HG03439 (cell line): ENCODE data around the gene SLC26A1.

Experiments used
- ATAC-seq: cut with Tn5 transposase; IDR thresholded peaks from one replicate; pipeline ENCODE4 v1.9.1; 2021; ENCODE audit warnings: mild to moderate bottlenecking, moderate library complexity; ENCODE audit not compliant: unreplicated experiment

SLC26A1 gene

DNA sequence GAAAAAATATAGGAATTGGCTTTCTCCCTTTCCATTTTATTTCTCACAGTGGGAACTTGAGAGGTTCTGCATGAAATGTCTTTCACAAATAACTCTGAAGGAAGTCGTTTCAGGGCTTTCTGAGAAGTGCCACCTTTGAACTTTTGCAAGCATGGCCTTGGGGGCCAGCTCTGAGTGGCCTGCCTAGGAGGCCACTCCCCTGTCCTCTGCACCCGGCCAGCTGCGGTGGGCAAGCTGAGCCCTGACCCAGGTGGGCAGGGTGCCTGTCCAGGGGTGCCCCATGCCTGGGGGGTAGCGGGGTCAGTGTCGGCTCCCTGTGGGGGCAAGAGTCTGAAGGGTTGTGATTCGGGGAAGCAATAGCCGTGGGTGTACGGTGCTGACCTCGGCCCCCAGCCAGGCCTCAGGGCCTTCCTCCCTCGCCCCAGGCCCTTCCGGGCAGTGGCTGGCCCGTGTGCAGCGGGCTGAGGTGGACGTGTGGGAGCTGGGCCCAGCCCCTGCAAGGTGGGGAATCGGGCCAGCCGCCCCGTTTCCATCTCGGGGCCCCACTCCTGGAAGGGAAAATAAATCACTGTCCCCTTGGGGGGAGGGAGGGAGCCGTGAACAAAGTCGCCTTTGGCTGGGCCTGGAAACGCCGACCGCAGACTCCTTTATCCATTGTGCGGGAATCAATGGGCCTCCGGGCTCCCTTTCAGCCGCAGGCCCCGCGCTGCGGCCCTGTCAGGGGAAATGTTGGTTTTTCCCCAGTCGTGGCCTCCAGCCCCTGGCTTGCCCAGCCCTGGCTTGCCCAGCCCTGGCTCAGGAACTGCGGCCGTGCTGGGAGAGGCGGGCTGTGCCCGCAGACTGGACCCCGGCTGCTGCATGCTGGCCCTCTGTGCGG is 21.3 kb upstream of the SLC26A1 start:
- no peak for ATAC-seq

DNA sequence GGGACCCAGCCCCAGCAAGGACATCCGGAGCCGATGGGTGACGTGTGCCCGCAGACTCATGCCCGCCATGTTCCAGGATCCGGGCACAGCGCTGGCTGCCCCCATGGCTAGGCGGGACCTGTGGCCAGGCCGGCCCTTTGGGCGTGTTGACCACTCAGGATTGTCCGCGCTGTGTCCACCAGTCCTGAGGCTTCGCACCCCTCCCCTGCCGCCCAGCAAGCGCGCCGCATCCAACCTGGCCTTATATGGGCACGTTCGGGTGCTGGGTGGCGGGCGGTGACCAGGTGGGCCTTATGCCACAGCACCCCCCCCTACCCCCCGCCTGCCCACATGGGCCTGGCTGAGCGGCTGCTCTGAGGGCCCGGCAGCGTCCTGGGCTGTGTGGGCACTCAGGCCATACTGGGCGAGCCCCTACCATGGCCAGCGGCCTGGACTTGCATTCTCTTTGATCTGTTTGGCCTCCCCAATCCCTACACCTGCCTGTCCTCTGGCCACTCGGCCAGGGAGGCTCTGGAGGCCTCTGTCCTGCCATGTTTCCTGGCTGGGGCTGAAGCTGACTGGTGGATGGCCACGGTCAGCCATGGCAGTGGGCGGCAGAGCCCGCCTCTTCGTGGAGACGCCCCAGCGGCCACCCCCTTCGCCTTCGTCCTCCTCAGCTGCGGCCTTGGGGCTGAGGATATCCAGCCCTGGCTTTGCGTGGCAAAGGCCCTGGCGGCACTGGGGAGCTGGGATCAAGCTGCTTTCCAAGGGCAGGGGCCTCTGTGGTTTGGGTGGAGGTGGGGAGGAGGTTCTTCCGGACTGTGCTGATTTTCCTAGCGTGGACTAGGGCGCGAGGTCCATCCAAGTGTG is 20.2 kb upstream of the SLC26A1 start:
- no peak for ATAC-seq

DNA sequence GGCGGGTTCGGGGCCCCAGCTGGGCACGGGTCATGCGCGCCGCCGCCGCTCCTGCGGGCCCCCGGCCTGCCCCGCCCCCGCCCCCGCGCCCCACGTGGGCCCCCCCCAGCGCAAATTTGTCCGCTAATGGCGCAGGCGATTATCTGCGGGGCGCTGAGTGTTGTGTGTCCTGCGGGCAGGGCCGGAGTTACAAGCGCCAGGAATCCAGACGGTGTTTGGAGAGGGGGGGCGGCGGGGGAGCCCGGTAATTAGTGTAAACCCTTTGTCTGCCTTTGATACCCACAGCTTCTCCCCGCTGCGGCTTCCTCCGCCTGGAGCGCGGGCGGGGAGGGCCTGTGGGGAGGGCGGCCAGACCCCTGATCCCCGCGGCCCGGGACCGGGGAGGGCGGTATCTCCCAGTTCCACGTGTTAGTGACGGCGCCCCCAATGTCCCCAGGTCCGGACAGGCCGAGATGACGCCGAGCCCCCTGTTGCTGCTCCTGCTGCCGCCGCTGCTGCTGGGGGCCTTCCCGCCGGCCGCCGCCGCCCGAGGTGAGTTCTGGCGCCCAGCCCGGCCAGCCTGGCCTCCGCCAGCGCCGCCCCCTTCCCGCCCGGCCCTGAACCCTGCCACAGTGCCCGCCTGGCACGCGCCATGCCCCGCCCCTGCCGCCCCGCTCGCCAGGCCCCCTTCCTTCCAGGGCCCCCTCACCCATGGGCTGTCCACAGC is 19.0 kb upstream of the SLC26A1 start:
- no peak for ATAC-seq

DNA sequence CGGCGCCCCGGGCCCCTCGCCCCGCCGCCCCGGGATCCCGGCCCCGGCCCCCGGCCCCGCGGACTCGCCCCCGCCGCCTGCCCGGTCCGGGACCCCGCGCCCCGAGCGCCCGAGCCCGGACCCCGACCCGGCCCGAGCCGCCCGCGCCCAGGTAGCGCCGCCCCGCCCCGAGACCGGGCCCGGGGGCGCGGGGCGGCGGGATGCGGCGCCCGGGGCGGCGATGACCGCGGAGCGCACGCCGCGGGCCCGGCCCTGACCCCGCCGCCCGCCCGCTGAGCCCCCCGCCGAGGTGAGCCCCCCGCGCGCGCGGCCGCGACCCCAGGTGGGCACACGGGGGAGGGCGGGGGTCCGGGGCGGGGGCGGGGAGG is 18.4 kb upstream of the SLC26A1 start:
- ATAC-seq, result no peak

DNA sequence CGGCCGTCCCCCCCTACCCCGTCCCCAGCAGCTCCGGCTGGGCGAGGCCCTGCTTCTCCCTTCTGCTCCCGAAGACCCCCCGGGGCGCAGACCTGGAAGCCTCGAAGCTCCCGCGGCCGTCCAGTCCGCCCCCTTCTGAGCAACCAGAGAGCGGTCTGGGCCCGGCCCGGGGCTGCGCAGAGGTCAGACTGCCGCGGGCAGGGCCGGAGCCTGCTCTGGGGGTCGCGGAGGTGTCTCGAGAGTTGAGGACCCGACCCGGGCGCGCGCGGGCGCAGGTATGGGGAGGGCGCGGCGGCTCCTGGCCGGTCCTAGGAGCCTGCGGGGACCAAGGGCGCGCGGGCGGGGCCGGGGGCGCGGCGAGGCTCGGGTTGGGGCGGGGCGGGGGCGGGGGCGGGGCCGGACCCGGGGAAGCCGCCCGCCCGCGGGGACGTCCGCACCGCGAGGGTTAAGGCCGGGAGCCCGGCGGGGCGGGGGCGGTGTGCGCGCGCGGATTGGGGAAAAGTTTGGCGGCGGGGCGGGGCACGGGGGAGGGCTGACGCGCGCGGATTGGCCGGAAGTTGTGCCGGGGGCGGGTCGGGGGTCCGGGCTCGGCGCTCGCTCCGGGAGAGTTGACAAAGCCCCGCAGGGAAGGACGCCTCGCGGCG is 17.9 kb upstream of the SLC26A1 start, which contains the start of gene FGFRL1:
Gene FGFRL1 (plus strand): TSS at position 605 of the 644 bp plus-strand sequence. CDS start 860 bp downstream, outside the sequence.
- peak; percentile 39 for ATAC-seq

DNA sequence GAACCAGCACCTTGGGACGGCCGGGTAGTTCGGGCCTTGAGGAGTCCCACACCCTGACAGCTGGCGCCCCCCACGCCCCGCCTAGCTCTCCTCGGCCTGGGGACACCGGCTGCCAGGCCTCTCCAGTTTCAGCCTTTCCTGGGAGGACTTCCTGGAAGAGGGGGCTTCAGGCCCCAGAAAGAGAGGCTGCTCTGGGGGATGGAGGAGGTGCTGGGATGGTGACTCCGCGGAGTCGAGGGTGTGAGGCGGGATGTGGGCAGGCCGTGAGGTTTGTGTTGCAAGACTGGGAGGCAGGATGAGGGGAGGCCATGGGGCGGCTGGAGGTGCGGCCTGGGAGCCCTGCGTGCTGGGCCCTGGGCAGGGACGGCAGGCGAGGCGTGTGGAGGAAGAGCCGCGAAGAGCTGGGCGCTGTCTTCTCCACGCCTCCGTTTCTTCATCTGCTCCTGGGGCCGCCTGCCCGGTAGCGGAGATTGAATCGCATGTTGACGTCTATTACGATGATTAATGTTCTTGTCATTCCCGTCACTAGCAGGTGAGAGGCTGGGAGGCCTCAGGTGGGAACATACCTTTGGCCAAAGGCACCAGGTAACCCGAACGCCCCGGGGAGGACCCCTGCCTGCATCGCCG is 17.3 kb upstream of the SLC26A1 start:
- ATAC-seq, result no peak

DNA sequence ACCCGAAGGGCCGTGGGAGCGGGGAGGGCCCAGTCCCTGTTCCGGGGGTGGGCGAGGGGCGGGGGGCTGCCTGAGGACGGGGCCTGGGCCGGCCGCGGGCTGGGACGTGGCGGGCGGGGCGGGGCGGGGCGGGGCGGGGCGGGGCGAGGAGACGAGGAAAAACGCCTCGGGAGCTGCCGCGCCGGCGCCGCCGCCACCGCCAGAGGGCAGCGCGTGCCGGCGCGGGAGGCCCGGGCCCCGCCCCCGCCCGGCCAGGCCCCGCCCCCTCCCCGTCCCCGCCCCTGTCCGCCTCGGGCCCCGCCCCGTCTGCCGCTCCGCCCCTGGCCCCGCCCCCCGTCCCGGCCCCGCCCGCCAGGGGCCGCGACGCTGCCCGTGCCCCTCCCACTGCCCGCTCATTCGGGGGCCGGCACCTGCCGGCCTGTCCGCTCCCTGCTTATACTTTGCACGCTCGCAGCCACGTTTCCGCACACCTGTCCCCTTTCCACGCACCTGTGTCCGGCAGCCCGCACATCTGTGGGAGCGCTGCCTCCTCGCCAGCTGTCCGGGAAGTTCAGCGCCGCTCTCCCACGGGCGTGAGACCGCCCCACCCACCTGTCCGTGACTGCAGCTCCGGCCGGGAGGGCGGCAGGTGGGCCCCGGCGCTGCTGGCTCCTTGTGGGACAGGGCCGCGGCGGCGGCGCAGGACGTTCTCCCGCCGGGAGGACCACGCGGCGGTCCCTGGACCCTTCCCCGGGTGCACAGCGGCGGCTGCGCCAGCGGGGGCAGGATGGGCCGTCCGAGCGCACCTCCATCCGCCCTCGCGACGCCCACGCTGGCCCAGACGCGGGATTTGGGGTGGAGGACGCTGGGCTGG is 16.6 kb upstream of the SLC26A1 start:
- peak; percentile 39 for ATAC-seq

DNA sequence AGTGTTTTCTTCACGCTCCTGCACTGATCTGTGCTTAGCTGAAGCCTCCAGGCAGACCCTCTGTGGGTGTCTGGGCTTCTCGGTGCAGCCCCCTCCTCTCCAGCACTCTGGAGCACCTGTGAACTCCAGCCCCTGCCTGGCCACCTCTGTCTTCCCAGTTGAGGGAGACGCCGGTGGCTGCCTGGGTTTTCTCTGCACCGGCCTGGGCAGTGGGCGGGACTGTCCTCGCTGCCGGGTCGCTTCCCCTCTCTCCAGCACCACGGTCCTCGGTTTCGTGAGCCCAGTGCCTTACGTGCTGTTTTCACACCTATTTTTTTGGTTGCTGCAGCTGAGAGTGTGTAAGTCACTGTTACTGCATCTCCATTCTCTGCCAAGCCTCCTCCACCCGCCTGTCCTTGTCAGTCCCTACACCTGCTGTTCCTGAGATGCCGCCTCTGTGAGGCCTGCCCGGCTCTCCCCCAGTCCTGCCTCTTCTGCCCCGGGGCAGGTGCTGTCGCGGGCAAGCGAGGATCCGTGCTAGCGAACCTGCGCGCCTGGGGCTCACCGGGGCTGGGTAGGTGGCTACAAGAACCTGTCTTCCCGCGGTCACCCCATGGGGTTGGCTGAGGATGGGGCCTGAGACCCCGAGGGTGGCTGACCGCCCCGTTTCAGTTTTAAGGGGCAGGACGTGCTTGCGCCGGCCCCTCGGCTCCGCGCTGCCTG is 15.8 kb upstream of the SLC26A1 start:
- peak; percentile 4 for ATAC-seq

DNA sequence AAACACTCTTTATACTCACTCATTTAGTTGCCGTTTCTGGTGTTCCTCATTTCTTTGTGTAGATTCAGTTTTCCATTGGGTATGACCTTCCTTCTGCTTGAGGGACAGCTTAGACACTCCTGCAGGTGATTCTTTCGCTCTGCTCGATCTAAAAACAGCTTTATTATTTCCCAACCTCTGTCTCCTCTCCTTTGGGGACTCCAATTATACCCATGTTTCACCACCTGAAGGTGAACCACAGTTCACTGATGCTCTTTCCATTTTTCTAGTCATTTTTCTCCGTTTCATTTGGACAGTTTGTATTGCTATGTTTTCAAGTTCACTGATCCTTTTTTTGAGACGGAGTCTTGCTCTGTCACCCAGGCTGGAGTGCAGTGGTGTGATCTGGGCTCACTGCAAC is 13.7 kb upstream of the SLC26A1 start:
- no peak for ATAC-seq

DNA sequence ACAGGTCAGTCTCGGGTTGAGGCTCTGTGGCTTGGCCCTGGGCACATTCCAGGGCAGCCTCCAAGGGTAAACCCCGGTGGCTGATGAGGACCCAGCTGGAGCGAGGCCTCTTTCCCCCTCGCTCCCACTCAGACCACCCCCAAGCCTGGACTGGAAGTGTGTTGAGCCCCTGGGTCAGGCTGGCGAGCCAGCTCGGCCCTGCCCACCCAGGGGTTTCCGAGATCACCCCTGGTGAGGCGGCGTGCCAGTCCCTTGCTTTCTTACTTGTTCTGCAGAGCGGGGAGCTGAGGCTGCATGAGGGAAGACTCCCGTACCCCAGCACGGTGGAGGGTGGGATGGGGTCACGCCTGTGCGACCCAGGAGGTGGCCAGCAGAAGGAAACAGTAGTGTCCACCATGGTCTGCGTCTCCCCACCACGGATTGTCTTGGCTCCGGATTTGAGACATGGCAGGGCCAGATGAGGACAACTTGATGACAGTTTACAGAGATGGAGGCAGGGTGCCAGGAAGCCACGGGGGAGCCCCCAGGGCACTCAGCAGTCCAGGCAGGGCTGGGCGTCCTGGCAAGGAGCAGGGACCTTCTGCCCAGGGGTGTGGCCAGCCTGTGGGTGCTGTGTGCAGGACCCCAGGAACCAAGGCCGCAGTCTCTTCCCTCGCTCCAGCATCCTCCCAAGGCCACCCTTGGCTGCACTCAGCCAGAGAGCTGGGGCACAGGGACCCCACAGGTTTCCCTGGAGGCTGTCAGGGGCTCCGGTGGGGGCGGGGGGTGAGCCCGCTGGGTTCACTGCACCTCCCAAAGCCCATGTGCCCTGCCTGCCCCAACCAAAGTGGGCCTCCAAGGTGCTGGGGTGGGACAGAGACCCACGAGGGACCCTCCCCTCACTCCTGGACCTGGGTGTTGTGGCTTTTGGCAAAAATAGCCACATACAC is 11.6 kb upstream of the SLC26A1 start:
- no peak for ATAC-seq

DNA sequence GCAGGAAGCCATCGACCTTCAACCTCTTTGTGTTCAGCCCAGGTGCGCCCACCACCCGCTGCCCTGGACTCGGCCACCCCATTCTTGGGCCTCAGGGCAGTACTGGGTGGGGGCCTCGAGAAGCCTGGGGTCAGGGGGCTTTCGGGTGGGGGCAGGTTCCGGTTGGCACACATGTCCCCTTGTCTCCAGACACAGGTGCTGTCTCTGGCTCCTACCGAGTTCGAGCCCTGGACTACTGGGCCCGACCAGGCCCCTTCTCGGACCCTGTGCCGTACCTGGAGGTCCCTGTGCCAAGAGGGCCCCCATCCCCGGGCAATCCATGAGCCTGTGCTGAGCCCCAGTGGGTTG is 10.8 kb upstream of the SLC26A1 start:
- no peak for ATAC-seq

DNA sequence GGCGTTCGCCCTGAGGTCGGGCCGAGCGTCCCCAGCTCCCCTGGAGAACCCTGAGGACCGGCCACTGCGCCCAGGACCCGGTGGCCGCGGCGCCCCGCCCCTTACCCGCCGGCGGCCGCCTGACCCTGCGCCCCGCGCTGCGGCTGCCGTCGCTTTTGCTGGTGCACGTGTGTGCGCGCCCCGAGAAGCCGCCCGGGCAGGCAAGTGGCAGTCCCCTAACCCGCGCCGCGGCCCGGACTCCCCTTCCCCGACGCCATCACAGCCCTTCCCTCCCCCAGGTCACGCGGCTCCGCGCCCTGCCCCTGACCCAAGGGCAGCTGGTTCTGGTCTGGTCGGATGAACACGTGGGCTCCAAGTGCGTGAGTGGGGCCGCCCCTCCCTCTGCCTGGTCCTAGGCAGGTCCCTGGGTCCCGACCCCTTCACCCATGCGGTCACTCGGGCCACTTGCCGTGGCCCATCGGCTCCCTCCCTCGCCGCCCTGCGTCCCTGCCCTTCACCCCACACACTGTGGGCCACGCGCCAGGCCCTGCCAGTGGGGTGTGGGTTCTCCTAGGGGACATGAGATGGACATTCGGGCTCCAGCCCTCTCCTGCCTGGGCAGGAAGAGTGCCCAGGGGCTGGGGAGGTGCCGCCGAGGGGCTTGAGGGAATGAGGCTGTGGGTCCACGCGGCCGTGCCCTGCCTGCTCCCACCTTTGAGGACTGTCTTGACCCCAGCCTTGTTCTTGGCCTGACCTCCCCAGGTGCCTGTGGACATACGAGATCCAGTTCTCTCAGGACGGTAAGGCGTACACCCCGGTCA is 10.3 kb upstream of the SLC26A1 start:
- no peak for ATAC-seq

DNA sequence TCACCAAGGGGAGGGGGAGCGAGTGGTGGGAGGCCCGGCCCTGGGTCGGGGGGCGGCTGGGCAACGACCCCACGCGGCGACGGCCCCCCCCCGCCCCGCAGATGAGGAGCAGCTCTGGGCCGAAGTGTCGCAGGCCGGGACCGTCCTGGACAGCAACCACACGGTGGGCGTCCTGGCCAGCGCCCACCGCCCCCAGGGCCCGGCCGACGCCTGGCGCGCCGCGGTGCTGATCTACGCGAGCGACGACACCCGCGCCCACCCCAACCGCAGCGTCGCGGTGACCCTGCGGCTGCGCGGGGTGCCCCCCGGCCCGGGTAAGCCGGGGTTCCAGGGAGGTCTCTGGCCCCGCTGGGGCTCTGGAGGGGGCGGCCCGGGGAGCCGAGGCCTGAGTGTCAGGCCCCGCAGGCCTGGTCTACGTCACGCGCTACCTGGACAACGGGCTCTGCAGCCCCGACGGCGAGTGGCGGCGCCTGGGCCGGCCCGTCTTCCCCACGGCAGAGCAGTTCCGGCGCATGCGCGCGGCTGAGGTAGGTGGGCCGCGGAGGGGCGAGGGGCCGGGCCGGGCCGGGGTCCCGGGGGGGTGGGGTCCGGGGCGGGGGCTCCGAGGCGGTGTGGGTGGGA is 9.5 kb upstream of the SLC26A1 start:
- ATAC-seq, result no peak

DNA sequence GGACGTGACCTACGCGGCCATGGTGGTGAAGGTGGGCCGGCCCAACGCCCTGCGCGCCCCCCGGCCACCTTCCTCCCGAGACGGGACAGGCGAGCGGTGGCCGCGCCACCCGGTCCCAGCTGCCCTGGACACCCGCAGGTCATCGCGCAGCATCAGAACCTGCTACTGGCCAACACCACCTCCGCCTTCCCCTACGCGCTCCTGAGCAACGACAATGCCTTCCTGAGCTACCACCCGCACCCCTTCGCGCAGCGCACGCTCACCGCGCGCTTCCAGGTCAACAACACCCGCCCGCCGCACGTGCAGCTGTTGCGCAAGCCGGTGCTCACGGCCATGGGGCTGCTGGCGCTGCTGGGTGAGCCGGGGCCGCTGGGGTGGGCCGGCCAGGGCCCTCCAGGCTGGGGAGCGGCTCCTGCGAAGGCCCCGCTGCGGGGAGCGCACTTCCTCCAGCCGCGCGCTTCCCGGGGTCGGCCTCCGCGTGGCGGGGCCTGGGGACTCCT is 9.0 kb upstream of the SLC26A1 start:
- ATAC-seq, result no peak

DNA sequence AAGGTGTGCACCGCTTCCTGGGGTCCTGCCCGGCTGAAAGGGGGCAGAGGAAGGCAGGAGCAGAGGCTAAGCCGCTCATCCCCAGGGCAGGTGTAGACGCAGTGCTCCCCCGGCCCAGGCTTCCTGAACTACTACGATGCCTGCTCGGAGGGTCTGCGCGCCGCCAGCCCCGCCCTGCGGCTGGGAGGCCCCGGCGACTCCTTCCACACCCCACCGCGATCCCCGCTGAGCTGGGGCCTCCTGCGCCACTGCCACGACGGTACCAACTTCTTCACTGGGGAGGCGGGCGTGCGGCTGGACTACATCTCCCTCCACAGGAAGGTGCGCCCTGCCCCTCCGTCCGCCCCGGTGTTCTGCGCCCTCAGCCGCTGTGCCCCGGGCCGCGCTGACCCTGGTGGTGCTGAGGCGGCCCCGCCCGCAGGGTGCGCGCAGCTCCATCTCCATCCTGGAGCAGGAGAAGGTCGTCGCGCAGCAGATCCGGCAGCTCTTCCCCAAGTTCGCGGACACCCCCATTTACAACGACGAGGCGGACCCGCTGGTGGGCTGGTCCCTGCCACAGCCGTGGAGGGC is 8.4 kb upstream of the SLC26A1 start:
- ATAC-seq, result no peak

DNA sequence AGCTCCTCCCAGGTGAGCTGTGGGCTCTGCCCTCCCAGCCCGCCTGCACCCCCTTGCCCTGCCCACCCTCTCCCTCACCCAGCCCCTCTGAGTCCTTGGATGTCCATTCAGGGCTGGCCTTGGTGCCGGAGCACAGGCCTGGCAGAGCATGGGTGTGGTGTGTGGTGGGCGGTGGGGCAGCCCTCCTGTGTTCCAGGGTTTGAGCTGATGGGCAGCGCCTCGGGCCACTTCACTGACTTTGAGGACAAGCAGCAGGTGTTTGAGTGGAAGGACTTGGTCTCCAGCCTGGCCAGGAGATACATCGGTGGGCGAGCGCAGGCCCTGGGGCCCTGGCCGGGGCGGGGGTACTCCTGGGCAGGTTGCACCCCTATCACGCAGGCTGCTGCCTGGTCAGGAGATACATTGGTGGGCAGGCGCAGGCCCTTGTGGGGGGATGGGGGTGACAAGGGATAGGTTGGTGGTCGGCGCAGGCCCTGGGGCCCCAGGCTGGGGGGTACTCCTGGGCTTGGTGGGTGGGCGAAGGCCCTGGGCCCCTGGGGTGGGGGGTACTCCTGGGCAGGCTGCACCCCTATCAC is 7.6 kb upstream of the SLC26A1 start:
- ATAC-seq, result no peak
